Fibroblast of gingiva (primary cell): ENCODE results near the gene PCCA.
"Not testable (repeated sequence)": the region's sequence is repeated elsewhere in the genome, so short reads cannot be mapped to it uniquely, and the experiment has no call there.

Experiments
- DNase-seq: peaks from one replicate; pipeline ENCODE4 v3.0.0-alpha.2; 2011; ENCODE audit warnings: low read depth

Gene PCCA

GRCh38 chr13:100244431-100244830, 155.5 kb downstream of the PCCA start:
- no peak for DNase-seq

- no peak for DNase-seq
These were observed 156.2 kb downstream of the PCCA start for GRCh38 chr13:100245104-100245503.

GRCh38 chr13:100247937-100248336, 159.0 kb downstream of the PCCA start:
- DNase-seq = no peak

GRCh38 chr13:100254002-100254401, 165.1 kb downstream of the PCCA start:
- peak; percentile 3 for DNase-seq

- no peak for DNase-seq
These were observed 173.5 kb downstream of the PCCA start for GRCh38 chr13:100262404-100262803.

GRCh38 chr13:100266026-100266425, 177.1 kb downstream of the PCCA start:
- no peak for DNase-seq

- peak; percentile 71 for DNase-seq
These were observed 180.9 kb downstream of the PCCA start for GRCh38 chr13:100269837-100270236.

GRCh38 chr13:100273138-100273537, 184.2 kb downstream of the PCCA start:
- DNase-seq = no peak

- no peak for DNase-seq
These were observed 184.7 kb downstream of the PCCA start for GRCh38 chr13:100273552-100273951.

- no peak for DNase-seq
These were observed 186.1 kb downstream of the PCCA start for GRCh38 chr13:100274942-100275506.

- no peak for DNase-seq
These were observed 186.9 kb downstream of the PCCA start for GRCh38 chr13:100275746-100276145.

GRCh38 chr13:100280681-100281080, 191.8 kb downstream of the PCCA start:
- no peak for DNase-seq

GRCh38 chr13:100282306-100282705, 193.4 kb downstream of the PCCA start:
- not testable (repeated sequence) for DNase-seq

GRCh38 chr13:100290165-100290801, 201.4 kb downstream of the PCCA start:
- peak; percentile 30 for DNase-seq

- DNase-seq = no peak
These were observed 202.7 kb downstream of the PCCA start for GRCh38 chr13:100291624-100292023.

- no peak for DNase-seq
These were observed 208.5 kb downstream of the PCCA start for GRCh38 chr13:100297413-100297812.

- DNase-seq = no peak
These were observed 209.3 kb downstream of the PCCA start for GRCh38 chr13:100298116-100298681.

- no peak for DNase-seq
These were observed 209.8 kb downstream of the PCCA start for GRCh38 chr13:100298691-100299090.

GRCh38 chr13:100300243-100300642, 211.3 kb downstream of the PCCA start:
- DNase-seq = no peak

- no peak for DNase-seq
These were observed 211.8 kb downstream of the PCCA start for GRCh38 chr13:100300708-100301107.

- no peak for DNase-seq
These were observed 212.5 kb downstream of the PCCA start for GRCh38 chr13:100301418-100301817.

- DNase-seq = no peak
These were observed 213.5 kb downstream of the PCCA start for GRCh38 chr13:100302391-100302790.

- no peak for DNase-seq
These were observed 215.3 kb downstream of the PCCA start for GRCh38 chr13:100304229-100304628.

- no peak for DNase-seq
These were observed 216.5 kb downstream of the PCCA start for GRCh38 chr13:100305398-100305797.
